H1 (cell line): ENCODE results near the gene KLRK1. TPM values are rescaled to one million over a fixed set of nuclear protein-coding genes. Genes with fewer than 3 reads are reported as not detected.

Experiments used
- ATF2 ChIP-seq: IDR thresholded peaks from 2 replicates; pipeline ENCODE4 v1.6.1; 2012; ENCODE audit warnings: low read length, inconsistent platforms
- CBX8 ChIP-seq: fragments of 300-800, 300-1000 bp; sonication (generic); IDR thresholded peaks from 2 replicates; pipeline ENCODE4 v1.7.1; 2016; ENCODE audit warnings: low read depth, low read length, borderline replicate concordance
- CHD7 ChIP-seq: fragments of 300-600 bp; sonication (generic); IDR thresholded peaks from 2 replicates; pipeline ENCODE4 v1.7.1; 2012; ENCODE audit warnings: low read length, moderate library complexity, mild to moderate bottlenecking, inconsistent platforms; ENCODE audit not compliant: insufficient replicate concordance
- PHF8 ChIP-seq: fragments of 200-600 bp; sonication (generic); conservative IDR thresholded peaks from 2 replicates; pipeline ENCODE4 v1.7.1; 2012; ENCODE audit warnings: low read depth, mild to moderate bottlenecking, inconsistent platforms, low read length, moderate library complexity
- SRF ChIP-seq: IDR thresholded peaks from 2 replicates; pipeline ENCODE4 v1.6.1; 2011; ENCODE audit warnings: mild to moderate bottlenecking, low read depth, low read length, moderate library complexity
- TEAD4 ChIP-seq: IDR thresholded peaks from 2 replicates; pipeline ENCODE4 v1.6.1; 2012; ENCODE audit warnings: low read depth, low read length, inconsistent platforms, mixed read lengths
- polyA plus RNA-seq, 7 experiments: library from polyadenylated mRNA; depleted of rRNA in 3 of 7; stranded (reverse) in 5 of 7; unstranded in 2 of 7; fragments of >200 nt in 5 of 7; fragments of 200-250 nt in 2 of 7; gene quantifications; 1 replicate in 5 of 7; 2 replicates in 1 of 7; 4 replicates in 1 of 7; pipeline versions ENCODE4 v1.2.1 to v1.2.3, GENCODE V29; 2011 to 2013; ENCODE audit warnings: missing spikeins in 2 of 7, mixed read lengths in 2 of 7
- total RNA-seq: library from RNA; stranded (reverse); fragmentation: NEBNext Ultra II Directional; extraction: Animal tissue kit (Norgen Biotek cat#: 25700); gene quantifications from 2 replicates; pipeline ENCODE4 v1.2.1, GENCODE V29; 2021

The KLRK1 gene
- total and polyA plus RNA-seq, 2 of the 8 experiments (the other 6 are each of a cell fraction or from before 2014, with no cell fraction given): not detected

GRCh38 chr12:10405294-10405693 lies 15.5 kb upstream of the KLRK1 start (continued):
- TF ChIP-seq CHD7: no peak
- no peak for TF ChIP-seq PHF8
- no peak for TF ChIP-seq CBX8
- no peak for TF ChIP-seq TEAD4
- no peak for TF ChIP-seq SRF
- TF ChIP-seq ATF2: no peak
- TF ChIP-seq, all 59 proteins: peak for 0
